Calu3 (cell line): ENCODE results near the gene MUCL3. TPM values are rescaled to one million over a fixed set of nuclear protein-coding genes. Genes with fewer than 3 reads are reported as not detected.
"Not testable (repeated sequence)": the region's sequence is repeated elsewhere in the genome, so short reads cannot be mapped to it uniquely, and the experiment has no call there.

Experiments
- BruUV-seq: library from RNA; stranded (reverse); fragments of 400-500 nt; replicated peaks from 2 replicates; lab custom pipeline; 2021; lab: Mats Ljungman, UMichigan
- CTCF ChIA-PET: fragments of 300-600 bp; sonication (Branson Sonifier 250); formaldehyde crosslinking; loops from one replicate; lab custom pipeline; 2022; ENCODE audit warnings: antibody characterized with exemption; lab: Charles Lee
- DNase-seq: peaks from one replicate; pipeline ENCODE4 v3.0.0; 2022
- H3K27ac Mint-ChIP-seq: one replicate; pipeline ENCODE4 v1.8.0; 2022; ENCODE audit warnings: mixed read lengths; ENCODE audit not compliant: unreplicated experiment
- H3K27me3 Mint-ChIP-seq: one replicate; pipeline ENCODE4 v1.8.0; 2022; ENCODE audit warnings: mixed read lengths; ENCODE audit not compliant: unreplicated experiment
- H3K36me3 Mint-ChIP-seq: one replicate; pipeline ENCODE4 v1.8.0; 2022; ENCODE audit warnings: mild to moderate bottlenecking, moderate library complexity, mixed read lengths; ENCODE audit not compliant: insufficient read depth, unreplicated experiment
- H3K4me1 Mint-ChIP-seq: one replicate; pipeline ENCODE4 v1.8.0; 2022; ENCODE audit warnings: mild to moderate bottlenecking, low read depth, mixed read lengths; ENCODE audit not compliant: unreplicated experiment
- H3K4me3 Mint-ChIP-seq: one replicate; pipeline ENCODE4 v1.8.0; 2022; ENCODE audit warnings: mild to moderate bottlenecking, low read depth, moderate library complexity, mixed read lengths; ENCODE audit not compliant: unreplicated experiment
- H3K9me3 Mint-ChIP-seq: one replicate; pipeline ENCODE4 v1.8.0; 2022; ENCODE audit warnings: low read depth, mixed read lengths; ENCODE audit not compliant: unreplicated experiment
- intact Hi-C: fragments of 100-400 bp; cut with micrococcal nuclease; formaldehyde crosslinking; loops from one replicate; pipeline ENCODE4 v1.10.0; 2022; ENCODE audit not compliant: unreplicated experiment
- total RNA-seq: library from RNA; stranded (reverse); gene quantifications from 2 replicates; pipeline ENCODE4 v1.2.3, GENCODE V29; 2022
- TF ChIP-seq, protein P1 (sequence below): fragments of 200-600 bp; IDR thresholded peaks from one replicate; pipeline ENCODE4 v1.8.0; 2022; ENCODE audit warnings: antibody characterized with exemption; ENCODE audit not compliant: unreplicated experiment

MUCL3 gene
- total RNA-seq, 1 experiment from 2014 or later, result 0.07 TPM

DNA sequence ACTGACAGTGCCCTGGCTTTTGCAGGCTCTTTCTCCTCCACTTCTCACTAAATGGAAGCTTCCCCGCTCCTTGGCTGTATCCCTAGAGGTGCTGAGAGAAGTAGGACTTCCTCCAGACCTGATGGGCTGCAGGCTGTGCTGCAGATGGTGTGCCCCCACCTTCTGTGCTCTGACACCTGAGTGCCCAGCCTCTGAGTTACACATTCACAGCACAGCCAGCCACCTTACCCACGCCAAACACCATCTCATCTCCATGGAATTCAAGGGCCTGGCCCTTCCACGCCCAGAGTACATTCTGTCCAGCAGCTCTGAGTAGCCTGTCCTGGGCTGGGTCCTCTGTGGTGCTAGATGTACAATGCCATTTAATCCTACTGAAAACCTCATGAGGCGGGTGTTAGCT is 14.1 kb upstream of the MUCL3 start:
- intact Hi-C loops, result no loop called here
- H3K4me1 Mint-ChIP-seq, result peaks cover 39% of the 10 kb centered on the region
- H3K27ac Mint-ChIP-seq, result peak overlapping the region; percentile 81
- TF ChIP-seq, protein P1, sequence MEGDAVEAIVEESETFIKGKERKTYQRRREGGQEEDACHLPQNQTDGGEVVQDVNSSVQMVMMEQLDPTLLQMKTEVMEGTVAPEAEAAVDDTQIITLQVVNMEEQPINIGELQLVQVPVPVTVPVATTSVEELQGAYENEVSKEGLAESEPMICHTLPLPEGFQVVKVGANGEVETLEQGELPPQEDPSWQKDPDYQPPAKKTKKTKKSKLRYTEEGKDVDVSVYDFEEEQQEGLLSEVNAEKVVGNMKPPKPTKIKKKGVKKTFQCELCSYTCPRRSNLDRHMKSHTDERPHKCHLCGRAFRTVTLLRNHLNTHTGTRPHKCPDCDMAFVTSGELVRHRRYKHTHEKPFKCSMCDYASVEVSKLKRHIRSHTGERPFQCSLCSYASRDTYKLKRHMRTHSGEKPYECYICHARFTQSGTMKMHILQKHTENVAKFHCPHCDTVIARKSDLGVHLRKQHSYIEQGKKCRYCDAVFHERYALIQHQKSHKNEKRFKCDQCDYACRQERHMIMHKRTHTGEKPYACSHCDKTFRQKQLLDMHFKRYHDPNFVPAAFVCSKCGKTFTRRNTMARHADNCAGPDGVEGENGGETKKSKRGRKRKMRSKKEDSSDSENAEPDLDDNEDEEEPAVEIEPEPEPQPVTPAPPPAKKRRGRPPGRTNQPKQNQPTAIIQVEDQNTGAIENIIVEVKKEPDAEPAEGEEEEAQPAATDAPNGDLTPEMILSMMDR, result no peak
- H3K27me3 Mint-ChIP-seq, result no peaks in the 10 kb centered on the region
- H3K9me3 Mint-ChIP-seq, result peaks cover 4% of the 10 kb centered on the region
- DNase-seq, result peak; percentile 74
- peak overlapping the region; percentile 23 for H3K4me3 Mint-ChIP-seq
- CTCF ChIA-PET, result interaction anchor here (0.6 to 3.1 kb wide), 15 partner anchors 8 to 1221 kb away, joined by 3 to 27 read pairs (median 5); partner anchors contain the start of gene VARS2
- no TSS peak for BruUV-seq
- H3K36me3 Mint-ChIP-seq, result peaks cover 15% of the 10 kb centered on the region

DNA sequence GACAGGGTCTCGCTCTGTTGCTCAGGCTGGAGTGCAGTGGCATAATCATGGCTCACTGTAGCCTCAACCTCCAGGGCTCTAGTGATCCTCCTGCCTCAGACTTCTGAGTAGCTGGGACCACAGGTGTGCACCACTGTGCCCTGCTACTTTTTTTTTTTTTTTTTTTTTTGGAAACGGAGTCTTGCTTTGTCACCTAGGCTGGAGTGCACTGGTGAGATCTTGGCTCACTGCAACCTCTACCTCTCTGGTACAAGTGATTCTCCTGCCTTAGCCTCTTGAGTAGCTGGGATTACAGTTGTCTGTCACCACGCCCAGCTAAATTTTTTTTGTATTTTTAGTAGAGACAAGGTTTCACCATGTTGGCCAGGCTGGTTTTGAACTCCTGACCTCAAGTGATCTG is 13.7 kb upstream of the MUCL3 start:
- H3K36me3 Mint-ChIP-seq, result peaks cover 19% of the 10 kb centered on the region
- BruUV-seq, result TSS peak; percentile 95
- H3K9me3 Mint-ChIP-seq, H3K27me3 Mint-ChIP-seq, DNase-seq, H3K4me3 Mint-ChIP-seq, intact Hi-C loops: not testable (repeated sequence)
- CTCF ChIA-PET, result interaction anchor here (0.6 to 3.1 kb wide), 18 partner anchors 8 to 1221 kb away, joined by 3 to 27 read pairs (median 5); partner anchors contain the start of genes MUCL3 and VARS2
- peaks cover 42% of the 10 kb centered on the region for H3K4me1 Mint-ChIP-seq
- H3K27ac Mint-ChIP-seq, result peak overlapping the region; percentile 81

DNA sequence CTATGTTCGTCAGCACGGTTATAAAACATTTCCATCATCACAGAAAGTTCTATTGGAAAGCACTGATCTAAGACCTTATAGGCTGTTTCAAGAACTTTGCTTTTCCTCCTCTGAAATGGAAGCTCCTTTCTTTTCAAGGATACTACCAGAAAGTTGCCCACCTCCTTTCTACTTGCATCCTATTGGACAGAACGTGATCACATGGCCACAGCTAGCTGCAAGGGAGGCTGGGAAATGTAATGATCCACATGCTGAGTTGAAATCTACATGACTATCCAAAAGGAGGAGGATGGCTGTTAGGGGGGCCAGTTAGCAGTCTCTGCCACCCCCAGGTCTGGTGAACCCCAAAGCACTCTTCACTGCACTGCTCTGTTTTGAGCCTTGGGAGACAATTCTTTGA is 12.1 kb upstream of the MUCL3 start:
- no peak overlapping the region for H3K4me3 Mint-ChIP-seq
- peaks cover 4% of the 10 kb centered on the region for H3K9me3 Mint-ChIP-seq
- CTCF ChIA-PET, result interaction anchor here (0.6 kb wide), 1 partner anchor 117 kb away, joined by 4 read pairs; no protein-coding TSS in a partner anchor
- H3K27ac Mint-ChIP-seq, result no peak overlapping the region
- H3K27me3 Mint-ChIP-seq, result no peaks in the 10 kb centered on the region
- intact Hi-C loops, result no loop called here
- DNase-seq, result no peak
- BruUV-seq, result no TSS peak
- H3K36me3 Mint-ChIP-seq, result peaks cover 29% of the 10 kb centered on the region
- peaks cover 50% of the 10 kb centered on the region for H3K4me1 Mint-ChIP-seq
- TF ChIP-seq, protein P1, result no peak

DNA sequence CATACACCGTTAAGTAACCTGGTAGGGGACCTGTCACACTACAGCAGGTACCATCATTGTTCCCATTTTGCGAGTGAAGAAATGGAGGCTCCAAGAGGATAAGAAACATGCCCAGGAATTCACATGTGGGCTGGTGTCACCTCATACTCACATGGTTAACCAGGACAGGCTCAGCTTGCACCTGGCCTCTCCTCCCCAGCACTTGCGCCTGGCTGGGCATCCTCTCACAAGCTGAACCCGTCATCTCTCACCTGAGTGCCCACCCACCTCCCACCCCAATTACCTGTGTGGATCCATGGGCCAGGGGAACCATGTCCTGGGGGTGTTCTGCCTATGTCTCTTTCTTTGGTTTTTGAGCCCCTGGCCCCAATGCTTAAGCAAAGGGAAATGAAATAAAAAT is 10.3 kb upstream of the MUCL3 start:
- Mint-ChIP-seq H3K4me3 (no peak overlapping the region), H3K36me3 (peaks cover 34% of the 10 kb centered on the region), H3K4me1 (peaks cover 69% of the 10 kb centered on the region), H3K9me3 (peaks cover 4% of the 10 kb centered on the region), H3K27ac (peak overlapping the region; percentile 96), H3K27me3 (no peaks in the 10 kb centered on the region)
- no peak for DNase-seq
- no TSS peak for BruUV-seq
- TF ChIP-seq, protein P1, result no peak
- intact Hi-C loops, result loop anchor here (10.0 kb wide), 1 partner anchor 74 kb away; no protein-coding TSS in a partner anchor
- CTCF ChIA-PET, result interaction anchor here (1.0 to 2.5 kb wide), 5 partner anchors 17 to 157 kb away, joined by 3 to 13 read pairs (median 9); partner anchors contain the start of gene VARS2

DNA sequence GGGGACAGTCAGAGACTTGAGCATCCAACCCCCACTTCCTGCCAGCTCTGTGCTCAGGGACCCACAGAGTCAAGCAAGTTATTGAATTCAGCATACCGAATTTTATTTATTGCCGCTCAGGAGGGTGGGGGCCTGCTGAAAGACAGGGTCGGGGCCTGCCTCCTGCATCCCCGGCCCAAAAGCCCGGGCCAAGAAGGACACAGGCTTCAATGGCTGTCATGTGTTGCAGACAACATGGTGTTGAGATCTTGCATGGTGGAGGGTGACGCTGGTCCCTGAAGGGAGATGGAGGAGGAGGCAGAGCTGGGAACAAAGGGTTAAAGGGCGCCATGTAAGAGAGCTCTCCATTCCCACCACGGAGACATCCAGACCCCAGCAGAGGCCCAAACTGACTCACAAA is 9.5 kb upstream of the MUCL3 start:
- H3K27me3 Mint-ChIP-seq, result no peaks in the 10 kb centered on the region
- no peak for DNase-seq
- no TSS peak for BruUV-seq
- H3K4me3 Mint-ChIP-seq, result peak overlapping the region; percentile 74
- peaks cover 4% of the 10 kb centered on the region for H3K9me3 Mint-ChIP-seq
- peaks cover 32% of the 10 kb centered on the region for H3K36me3 Mint-ChIP-seq
- intact Hi-C loops, result loop anchor here (10.0 kb wide), 1 partner anchor 74 kb away; no protein-coding TSS in a partner anchor
- TF ChIP-seq, protein P1, result no peak
- CTCF ChIA-PET, result interaction anchor here (0.6 to 2.5 kb wide), 10 partner anchors 11 to 156 kb away, joined by 3 to 13 read pairs (median 6); partner anchors contain the start of gene VARS2
- peaks cover 73% of the 10 kb centered on the region for H3K4me1 Mint-ChIP-seq
- H3K27ac Mint-ChIP-seq, result peak overlapping the region; percentile 96
